Lower lobe of right lung (tissue), 2 donors: ENCODE results near the gene C2orf76. TPM values are rescaled to one million over a fixed set of nuclear protein-coding genes. Genes with fewer than 3 reads are reported as not detected.
"Not testable (repeated sequence)": the region's sequence is repeated elsewhere in the genome, so short reads cannot be mapped to it uniquely, and the experiment has no call there.

Source experiments
- ATAC-seq, 2 donors: fragments of 200-7000 bp; cut with Tn5 transposase; one replicate each; pipeline ENCODE4 v1.9.1; 2020 to 2022; ENCODE audit warnings: mild to moderate bottlenecking in 2 of 2, moderate library complexity in 2 of 2
- DNase-seq: peaks from one replicate; pipeline ENCODE4 v3.0.0-alpha.2; 2020
- H3K27ac ChIP-seq: fragments of 200-600 bp; one replicate; pipeline ENCODE4 v1.8.0; 2022
- H3K27me3 ChIP-seq: fragments of 200-600 bp; one replicate; pipeline ENCODE4 v1.8.0; 2022; ENCODE audit warnings: low read depth
- H3K36me3 ChIP-seq: fragments of 200-600 bp; one replicate; pipeline ENCODE4 v1.8.0; 2022; ENCODE audit warnings: mild to moderate bottlenecking
- H3K4me1 ChIP-seq: fragments of 200-600 bp; one replicate; pipeline ENCODE4 v1.8.0; 2022
- H3K4me3 ChIP-seq: fragments of 200-600 bp; one replicate; pipeline ENCODE4 v1.8.0; 2022; ENCODE audit warnings: mild to moderate bottlenecking
- H3K9me3 ChIP-seq: fragments of 200-600 bp; one replicate; pipeline ENCODE4 v1.8.0; 2022
- intact Hi-C: fragments of 100-400 bp; cut with DNase I; formaldehyde crosslinking; loops from one replicate; pipeline ENCODE4 v1.11.0; 2022
- total RNA-seq: library from RNA; stranded (reverse); fragmentation: NEBNext Ultra II Directional; extraction: Animal tissue kit (Norgen Biotek cat#: 25700); gene quantifications from one replicate; pipeline ENCODE4 v1.2.1, GENCODE V29; 2021
- TF ChIP-seq, protein P1 (sequence below): fragments of 200-600 bp; IDR thresholded peaks from one replicate; pipeline ENCODE4 v1.8.0; 2022; ENCODE audit warnings: antibody characterized with exemption, mild to moderate bottlenecking
- donor health status: DM: no; HTN: yes; CAD: no; lungs with severe emphysema.

C2orf76 gene
- total RNA-seq, 1 donor from 2014 or later: 11.6 TPM

DNA sequence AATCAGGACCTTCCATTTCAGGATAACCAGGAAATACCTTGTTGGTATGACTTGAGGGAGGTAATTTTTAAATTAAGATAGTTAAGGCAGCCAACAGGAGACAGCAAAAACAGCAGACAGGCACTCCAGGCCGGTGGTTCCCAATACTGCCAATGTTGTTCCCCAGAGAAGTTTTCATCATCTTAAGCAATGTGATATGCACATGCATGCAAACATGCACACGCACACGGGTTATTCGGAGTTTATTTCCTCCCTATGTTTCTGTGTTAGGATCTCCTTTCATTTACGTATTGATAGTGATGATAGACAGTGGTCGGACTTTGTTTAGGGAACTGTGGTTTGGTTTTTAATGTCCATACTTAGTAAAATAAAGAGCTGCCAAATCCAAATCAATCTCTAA lies 87.7 kb downstream of the C2orf76 start:
- Histone ChIP-seq H3K36me3 (no peaks in the 10 kb centered on the region), H3K4me1 (peaks cover 12% of the 10 kb centered on the region), H3K27me3 (no peaks in the 10 kb centered on the region), H3K27ac (no peak overlapping the region), H3K4me3 (no peak overlapping the region), H3K9me3 (no peaks in the 10 kb centered on the region)
- DNase-seq (no peak), ATAC-seq (no peak)
- intact Hi-C loops: no loop called here
- TF ChIP-seq, protein P1, sequence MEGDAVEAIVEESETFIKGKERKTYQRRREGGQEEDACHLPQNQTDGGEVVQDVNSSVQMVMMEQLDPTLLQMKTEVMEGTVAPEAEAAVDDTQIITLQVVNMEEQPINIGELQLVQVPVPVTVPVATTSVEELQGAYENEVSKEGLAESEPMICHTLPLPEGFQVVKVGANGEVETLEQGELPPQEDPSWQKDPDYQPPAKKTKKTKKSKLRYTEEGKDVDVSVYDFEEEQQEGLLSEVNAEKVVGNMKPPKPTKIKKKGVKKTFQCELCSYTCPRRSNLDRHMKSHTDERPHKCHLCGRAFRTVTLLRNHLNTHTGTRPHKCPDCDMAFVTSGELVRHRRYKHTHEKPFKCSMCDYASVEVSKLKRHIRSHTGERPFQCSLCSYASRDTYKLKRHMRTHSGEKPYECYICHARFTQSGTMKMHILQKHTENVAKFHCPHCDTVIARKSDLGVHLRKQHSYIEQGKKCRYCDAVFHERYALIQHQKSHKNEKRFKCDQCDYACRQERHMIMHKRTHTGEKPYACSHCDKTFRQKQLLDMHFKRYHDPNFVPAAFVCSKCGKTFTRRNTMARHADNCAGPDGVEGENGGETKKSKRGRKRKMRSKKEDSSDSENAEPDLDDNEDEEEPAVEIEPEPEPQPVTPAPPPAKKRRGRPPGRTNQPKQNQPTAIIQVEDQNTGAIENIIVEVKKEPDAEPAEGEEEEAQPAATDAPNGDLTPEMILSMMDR: no peak

DNA sequence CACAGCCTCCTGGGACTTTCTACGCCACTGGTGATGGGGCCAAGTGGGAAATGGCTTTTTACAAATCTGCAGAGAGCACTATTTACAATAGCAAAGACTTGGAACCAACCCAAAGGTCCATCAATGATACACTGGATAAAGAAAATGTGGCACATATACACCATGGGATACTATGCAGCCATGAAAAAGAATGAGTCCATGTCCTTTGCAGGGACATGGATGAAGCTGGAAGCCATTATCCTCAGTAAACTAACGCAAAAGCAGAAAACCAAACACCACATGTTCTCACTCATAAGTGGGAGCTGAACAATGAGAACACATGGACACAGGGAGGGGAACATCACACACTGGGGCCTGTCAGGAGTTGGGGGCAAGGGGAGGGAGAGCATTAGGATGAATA lies 88.2 kb downstream of the C2orf76 start:
- H3K4me1 ChIP-seq, ATAC-seq, intact Hi-C loops, DNase-seq, H3K27ac ChIP-seq, H3K4me3 ChIP-seq, H3K9me3 ChIP-seq, H3K36me3 ChIP-seq, H3K27me3 ChIP-seq: not testable (repeated sequence)

DNA sequence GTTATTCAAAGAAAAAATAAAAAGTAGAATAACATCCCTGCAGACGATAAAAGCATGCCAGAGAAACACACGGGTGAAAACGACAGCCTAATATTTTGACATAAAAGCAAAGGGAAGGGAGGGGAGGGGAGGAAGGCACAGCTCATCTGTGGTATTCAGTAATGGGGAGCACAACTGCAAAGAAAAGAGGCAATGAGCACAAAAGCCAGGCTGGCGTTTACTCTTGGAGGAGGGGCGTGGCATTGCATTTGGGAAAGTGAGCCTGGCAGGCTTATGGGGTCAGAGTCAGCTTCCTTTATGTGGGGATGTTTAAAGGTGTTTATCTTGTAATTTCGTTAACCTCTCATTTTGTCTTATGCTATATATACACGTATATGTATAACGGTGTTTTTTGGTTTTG lies 89.8 kb downstream of the C2orf76 start:
- ATAC-seq: no peak
- no peaks in the 10 kb centered on the region for H3K27me3 ChIP-seq

DNA sequence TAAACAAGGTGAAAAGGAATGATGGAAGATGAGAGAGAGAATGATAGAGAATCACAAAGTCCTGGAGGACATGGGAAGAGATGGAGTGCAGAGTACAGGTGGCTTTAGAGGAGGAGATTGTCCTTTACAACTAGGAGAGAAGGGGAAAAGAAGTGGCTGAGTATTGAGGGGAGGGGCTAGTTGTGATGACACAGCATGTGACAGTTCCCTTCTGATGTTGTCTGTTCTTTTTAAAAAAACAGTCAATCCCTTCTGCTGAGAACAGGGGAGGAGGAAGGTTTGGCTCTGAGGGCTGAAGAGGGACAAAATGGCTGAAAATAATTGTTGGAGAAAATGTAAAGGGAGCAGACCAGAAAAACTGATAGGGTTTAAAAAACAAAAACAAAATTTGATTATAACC lies 99.0 kb downstream of the C2orf76 start:
- intact Hi-C loops: loop anchor here (10.0 kb wide), 1 partner anchor 53 kb away; no protein-coding TSS in a partner anchor

More for the DNA sequence above, 89.8 kb downstream of the C2orf76 start:
- no peaks in the 10 kb centered on the region for H3K4me1 ChIP-seq
- H3K36me3 ChIP-seq: no peaks in the 10 kb centered on the region
- H3K9me3 ChIP-seq: no peaks in the 10 kb centered on the region
- no peak for DNase-seq
- TF ChIP-seq, protein P1: no peak
- H3K27ac ChIP-seq: no peak overlapping the region
- no peak overlapping the region for H3K4me3 ChIP-seq
- intact Hi-C loops: no loop called here

DNA sequence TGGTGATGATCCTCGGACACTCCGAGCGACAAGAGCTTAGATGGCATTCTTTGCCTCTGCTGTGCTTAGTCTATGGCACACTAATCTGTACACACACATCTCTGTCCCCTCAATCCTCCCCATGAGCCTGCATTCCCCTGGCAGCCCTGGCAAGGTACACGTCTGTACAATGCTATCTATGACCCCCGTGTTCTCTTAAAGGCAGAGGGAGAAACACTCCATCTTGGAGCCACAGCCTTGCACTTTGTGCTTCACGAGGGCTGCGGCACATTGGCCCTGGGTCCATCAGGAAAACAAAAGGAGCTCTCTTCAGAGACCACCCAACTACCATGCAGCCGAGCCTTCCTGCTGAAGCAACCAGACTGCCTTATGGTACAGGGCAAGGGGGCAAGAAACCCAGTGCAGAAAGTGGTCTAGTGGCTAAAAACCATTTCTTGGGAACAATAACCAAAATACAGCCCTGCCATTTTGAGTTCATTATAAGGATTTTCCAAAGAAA lies 100.5 kb downstream of the C2orf76 start:
- no peak for ATAC-seq
- no peak overlapping the region for H3K4me3 ChIP-seq
- intact Hi-C loops: loop anchor here (10.0 kb wide), 1 partner anchor 51 kb away; no protein-coding TSS in a partner anchor
- DNase-seq: no peak
- TF ChIP-seq, protein P1: no peak
- H3K27me3 ChIP-seq: no peaks in the 10 kb centered on the region
- no peaks in the 10 kb centered on the region for H3K4me1 ChIP-seq
- H3K27ac ChIP-seq: no peak overlapping the region
- no peaks in the 10 kb centered on the region for H3K9me3 ChIP-seq
- no peaks in the 10 kb centered on the region for H3K36me3 ChIP-seq

More for the DNA sequence above, 99.0 kb downstream of the C2orf76 start:
- ATAC-seq (no peak), DNase-seq (no peak)
- no peak overlapping the region for H3K4me3 ChIP-seq
- H3K27me3 ChIP-seq: no peaks in the 10 kb centered on the region
- no peaks in the 10 kb centered on the region for H3K36me3 ChIP-seq
- H3K4me1 ChIP-seq: no peaks in the 10 kb centered on the region
- H3K27ac ChIP-seq: no peak overlapping the region
- no peaks in the 10 kb centered on the region for H3K9me3 ChIP-seq
- TF ChIP-seq, protein P1: no peak

DNA sequence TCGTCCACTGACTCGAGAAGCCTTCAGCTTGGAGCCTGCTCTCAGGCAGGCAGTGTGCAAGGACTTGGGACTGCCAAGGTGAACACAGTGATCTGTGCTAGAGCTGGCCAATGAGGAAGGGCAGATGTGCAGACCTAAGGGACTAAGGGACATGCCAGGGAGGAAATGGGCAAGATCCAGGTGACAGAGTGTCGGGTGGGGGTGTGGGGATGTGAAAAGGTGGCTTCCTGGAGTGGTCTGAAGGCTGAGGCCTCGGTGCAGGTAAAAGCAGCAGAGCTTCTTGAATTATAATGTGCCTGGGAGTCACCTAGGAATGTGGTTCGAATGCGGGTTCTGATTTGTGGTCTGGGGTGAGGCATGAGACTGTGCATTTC lies 101.0 kb downstream of the C2orf76 start:
- Histone ChIP-seq H3K36me3 (no peaks in the 10 kb centered on the region), H3K4me1 (no peaks in the 10 kb centered on the region), H3K9me3 (no peaks in the 10 kb centered on the region), H3K4me3 (no peak overlapping the region), H3K27ac (no peak overlapping the region), H3K27me3 (no peaks in the 10 kb centered on the region)
- intact Hi-C loops: loop anchor here (10.0 kb wide), 1 partner anchor 51 kb away; no protein-coding TSS in a partner anchor
- TF ChIP-seq, protein P1: no peak
- ATAC-seq (no peak), DNase-seq (no peak)
